Measurements from ENCODE around the gene RAD51B.

GRCh38 chr14:68580671-68581070 is 761.1 kb downstream of the RAD51B start:
- TF ChIP-seq CTCF (IDR thresholded peaks at IDR 0.05) (no peak), SIN3A (IDR thresholded peaks at IDR 0.05; ENCODE audit: borderline replicate concordance, insufficient read depth, low read depth, low read length) (no peak)
